GM19397 (cell line): ENCODE measurements around the gene GRIK4.

Source experiments
- ATAC-seq: cut with Tn5 transposase; IDR thresholded peaks from one replicate; pipeline ENCODE4 v1.9.1; 2021; ENCODE audit warnings: mild to moderate bottlenecking, moderate library complexity; ENCODE audit not compliant: unreplicated experiment

Gene GRIK4

DNA sequence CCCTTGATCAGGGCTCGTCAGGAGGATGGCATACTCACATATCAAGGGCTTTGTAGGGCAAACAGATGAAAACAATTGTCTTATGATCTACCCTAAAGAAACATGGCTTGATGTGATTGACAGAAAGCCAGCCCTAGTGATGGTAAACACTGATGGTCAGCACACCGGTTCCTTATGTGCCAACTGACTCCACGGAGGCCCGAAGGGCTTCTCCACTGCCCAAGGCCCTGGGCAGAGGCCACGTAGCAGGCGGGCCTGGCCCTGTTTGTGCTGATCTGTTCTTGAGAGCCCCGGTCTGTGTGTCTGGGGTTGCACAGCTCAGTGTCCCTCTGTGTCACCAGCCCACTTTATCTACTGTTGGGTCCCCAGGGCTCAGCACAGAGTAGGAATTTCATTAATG lies 115.2 kb downstream of the GRIK4 start:
- no peak for ATAC-seq

DNA sequence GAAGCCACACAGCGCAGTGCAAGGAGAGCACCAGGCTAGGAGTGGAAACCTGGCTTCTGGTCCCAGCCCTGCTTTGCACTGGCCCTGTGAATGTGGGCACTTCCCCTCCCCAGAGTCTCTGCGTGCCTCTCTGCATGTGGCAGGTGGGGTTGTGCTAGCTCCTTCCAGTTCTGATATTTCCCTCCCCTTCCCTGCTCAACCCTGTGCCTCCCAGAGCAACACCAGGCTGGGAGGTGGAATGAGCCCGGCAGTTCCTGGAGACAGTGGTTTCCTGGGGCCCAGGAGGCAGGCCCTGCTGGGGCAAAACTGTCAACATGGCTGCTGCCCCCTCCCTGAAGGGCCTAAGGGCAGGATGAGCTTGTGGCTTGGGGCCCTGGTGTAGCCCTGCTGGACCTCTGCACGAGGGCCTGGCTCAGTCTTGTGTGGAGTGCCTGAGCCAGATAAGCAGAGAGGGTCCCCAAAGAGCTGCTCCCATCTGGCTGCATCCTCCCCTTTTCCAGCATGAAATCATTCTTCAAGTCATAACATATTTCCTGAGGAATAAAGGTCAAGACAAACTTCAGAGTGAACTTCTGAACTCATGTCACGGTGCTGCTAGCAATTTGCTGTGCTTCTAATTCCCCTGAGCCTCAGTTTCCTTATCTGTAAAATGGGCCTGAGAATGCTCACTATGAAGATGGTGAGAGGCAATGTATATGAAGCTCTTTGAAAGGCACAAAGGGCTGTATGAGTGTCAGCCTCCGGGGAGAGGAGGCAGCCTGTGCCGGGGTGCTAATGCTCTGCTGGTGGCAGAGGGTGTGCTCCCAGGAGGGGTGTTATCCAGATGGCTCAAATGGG lies 116.0 kb downstream of the GRIK4 start:
- no peak for ATAC-seq

- no peak for ATAC-seq
Observed at GRCh38 chr11:120629407-120630080, 118.0 kb downstream of the GRIK4 start.

GRCh38 chr11:120630122-120630521 lies 118.6 kb downstream of the GRIK4 start:
- ATAC-seq, result no peak

DNA sequence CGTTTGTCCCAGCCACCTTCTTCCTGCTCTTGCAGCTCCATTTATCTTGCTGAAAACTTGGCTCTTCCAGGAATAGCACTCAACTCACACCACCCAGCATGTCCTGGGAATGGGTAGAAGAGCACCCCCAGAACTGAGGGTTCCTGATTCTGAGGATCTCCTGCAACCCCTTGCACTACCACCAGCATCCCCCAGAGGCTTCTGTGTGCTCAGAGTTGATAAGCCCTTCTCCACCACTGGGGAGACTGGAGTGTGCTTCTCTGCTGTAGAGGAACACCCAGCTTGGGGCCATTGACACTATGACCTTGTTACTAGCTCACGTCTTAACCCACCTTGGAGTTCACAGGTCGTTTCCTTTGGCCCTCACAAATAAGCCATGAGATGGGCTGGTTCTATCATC lies 121.0 kb downstream of the GRIK4 start:
- ATAC-seq, result no peak

DNA sequence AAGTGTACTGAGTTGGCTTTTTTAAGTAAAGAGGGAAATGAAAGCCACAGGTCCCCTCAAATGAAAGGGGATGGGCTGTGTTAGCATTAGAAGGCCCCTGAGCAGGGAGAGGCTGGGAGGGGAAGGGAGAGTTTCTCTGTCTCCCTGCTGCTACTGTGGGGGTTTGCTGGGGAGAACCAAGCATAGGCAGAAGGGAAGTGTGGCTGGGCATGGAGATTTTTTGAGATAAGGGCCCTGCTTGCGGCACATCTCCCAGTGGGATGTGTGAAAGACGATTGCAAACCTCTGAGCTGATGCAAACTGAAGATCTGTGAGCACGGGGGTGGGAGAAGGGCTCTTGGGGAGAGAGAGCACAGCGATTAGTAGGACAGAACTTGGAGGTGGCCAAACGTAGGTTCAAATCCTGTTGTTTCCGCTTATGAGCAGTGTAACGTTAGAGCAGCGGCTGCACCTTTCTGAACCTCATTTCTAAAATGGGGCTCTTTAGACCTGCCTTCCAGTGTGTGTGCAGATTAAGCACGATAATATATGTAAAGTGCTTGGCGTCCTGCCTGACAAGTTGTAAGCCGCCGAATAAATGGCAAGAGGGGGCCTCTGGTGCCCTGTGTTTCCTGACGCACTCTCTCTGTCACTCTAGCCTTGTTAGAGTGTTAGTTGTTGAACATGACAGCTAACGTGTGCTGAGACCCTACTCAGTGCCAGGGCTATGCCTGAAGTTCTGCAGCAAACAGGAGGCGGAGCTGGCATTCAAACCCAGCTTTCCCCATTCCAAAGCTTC lies 122.3 kb downstream of the GRIK4 start:
- no peak for ATAC-seq

- no peak for ATAC-seq
Observed at GRCh38 chr11:120634706-120635105, 123.2 kb downstream of the GRIK4 start.

GRCh38 chr11:120635136-120635810 lies 123.7 kb downstream of the GRIK4 start:
- no peak for ATAC-seq

GRCh38 chr11:120637131-120637530 lies 125.6 kb downstream of the GRIK4 start:
- no peak for ATAC-seq

- ATAC-seq, result no peak
Observed at GRCh38 chr11:120642196-120642894, 130.8 kb downstream of the GRIK4 start.

DNA sequence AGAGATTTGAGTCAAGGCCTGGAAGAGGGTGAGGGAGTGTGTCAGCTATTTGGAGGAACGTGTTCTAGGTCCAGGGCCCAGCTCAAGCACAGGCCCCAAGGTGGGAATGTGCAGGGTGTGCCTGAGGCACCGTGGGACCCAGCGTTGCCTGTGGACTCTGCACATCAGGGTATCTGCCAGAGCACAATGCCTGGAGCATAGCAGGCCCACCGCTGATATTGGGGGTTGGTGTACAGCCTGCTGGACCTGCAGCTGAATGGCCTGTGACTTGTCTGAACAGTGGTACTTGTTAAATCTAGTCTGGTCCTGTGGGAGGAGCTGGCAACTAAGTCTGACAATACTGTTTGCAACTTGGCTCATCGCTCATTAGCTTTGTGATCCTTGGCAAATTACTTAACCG lies 131.7 kb downstream of the GRIK4 start:
- no peak for ATAC-seq

- ATAC-seq, result no peak
Observed at GRCh38 chr11:120645639-120646038, 134.1 kb downstream of the GRIK4 start.

DNA sequence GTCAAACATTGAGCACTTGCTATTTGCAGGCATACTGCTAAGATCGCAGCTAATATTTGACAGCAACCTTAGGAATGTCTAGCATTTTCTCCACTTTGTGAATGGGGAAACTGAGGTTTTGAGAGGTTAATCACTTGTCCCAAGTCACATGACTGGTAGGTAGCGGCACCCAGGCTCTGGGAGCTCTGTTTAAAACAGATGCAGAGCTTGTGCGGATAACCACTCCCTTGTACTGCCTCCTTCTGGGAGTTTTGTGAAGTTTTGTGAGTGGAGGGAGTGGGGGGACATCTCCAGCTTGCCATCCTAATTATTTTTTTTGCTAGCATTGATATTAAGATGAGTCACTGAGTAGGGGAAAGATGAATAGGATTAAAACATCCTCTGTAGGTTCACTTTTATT lies 134.7 kb downstream of the GRIK4 start:
- ATAC-seq, result no peak

- no peak for ATAC-seq
Observed at GRCh38 chr11:120647681-120648080, 136.1 kb downstream of the GRIK4 start.

GRCh38 chr11:120648771-120649170 lies 137.2 kb downstream of the GRIK4 start:
- no peak for ATAC-seq

GRCh38 chr11:120649316-120649715 lies 137.8 kb downstream of the GRIK4 start:
- ATAC-seq, result no peak

- no peak for ATAC-seq
Observed at GRCh38 chr11:120651396-120651795, 139.8 kb downstream of the GRIK4 start.

- ATAC-seq, result no peak
Observed at GRCh38 chr11:120651836-120652235, 140.3 kb downstream of the GRIK4 start.

DNA sequence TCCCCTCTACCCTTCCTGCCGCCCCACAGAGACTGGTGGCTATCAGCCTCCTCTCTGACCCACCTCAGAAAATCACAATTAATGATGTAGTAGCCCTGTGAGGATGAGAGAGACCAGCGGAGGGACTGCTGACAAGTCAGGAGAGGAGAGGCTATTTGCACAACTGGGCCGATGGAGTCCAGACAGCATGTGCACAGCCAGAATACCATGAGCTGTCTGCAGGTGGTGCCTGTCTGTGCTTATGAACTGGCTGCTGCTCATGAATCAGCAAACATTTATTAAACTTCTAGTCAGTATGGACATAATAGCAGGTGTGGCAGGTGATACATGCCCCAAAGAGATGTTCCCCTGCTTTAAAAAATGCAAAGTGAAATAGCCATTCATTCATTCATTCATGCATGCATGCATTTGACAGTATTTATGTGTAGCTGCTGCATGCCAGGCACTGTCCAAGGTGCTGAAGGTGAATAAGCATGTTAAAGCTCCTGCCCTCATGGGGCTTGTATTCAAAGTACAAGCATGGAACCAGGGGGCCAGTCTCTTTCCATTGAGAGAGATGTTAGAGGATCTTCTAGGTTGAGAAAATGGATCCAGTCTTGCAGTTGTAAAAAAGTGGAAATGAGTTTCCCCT lies 141.3 kb downstream of the GRIK4 start:
- no peak for ATAC-seq

- no peak for ATAC-seq
Observed at GRCh38 chr11:120655589-120655988, 144.0 kb downstream of the GRIK4 start.
